Bronchial epithelial cell (primary cell): ENCODE measurements around the gene AIP. TPM values are rescaled to one million over a fixed set of nuclear protein-coding genes. Genes with fewer than 3 reads are reported as not detected.
A peak's percentile ranks its signal among the peaks of the same experiment; 100 is the strongest.

Experiments
- DNase-seq: peaks from one replicate; pipeline ENCODE4 v3.0.0-alpha.2; 2010; ENCODE audit warnings: low read depth
- FAIRE-seq: peaks from 2 replicates; lab custom pipeline; 2011; peaks lifted over from hg19 to GRCh38; lab: Jason Lieb, UNC
- H3K27me3 ChIP-seq: 2 replicates; pipeline ENCODE4 v1.5.1; 2011; ENCODE audit warnings: low read length; ENCODE audit not compliant: control insufficient read depth, insufficient read depth
- H3K36me3 ChIP-seq: 2 replicates; pipeline ENCODE4 v1.5.1; 2011; ENCODE audit warnings: low read length; ENCODE audit not compliant: control insufficient read depth, insufficient read depth
- H3K4me3 ChIP-seq: 2 replicates; pipeline ENCODE4 v1.5.1; 2011; ENCODE audit warnings: mild to moderate bottlenecking, low read depth, low read length, control low read depth
- CTCF ChIP-seq: IDR thresholded peaks from 2 replicates; pipeline ENCODE4 v1.5.1; 2011; ENCODE audit warnings: mild to moderate bottlenecking, moderate library complexity, low read length, control low read depth, inconsistent platforms; ENCODE audit not compliant: insufficient read depth, severe bottlenecking
- total RNA-seq: library from RNA; depleted of rRNA; stranded (reverse); fragments of >200 nt; gene quantifications from 2 replicates; pipeline ENCODE4 v1.2.1, GENCODE V29; 2014

The AIP gene
- total RNA-seq, 1 donor from 2014 or later, result 85.3 TPM

GRCh38 chr11:67528376-67528775, 45.5 kb downstream of the AIP start:
- FAIRE-seq (no peak), DNase-seq (no peak)
- Histone ChIP-seq H3K4me3 (no peak overlapping the region), H3K27me3 (no peaks in the 10 kb centered on the region), H3K36me3 (no peaks in the 10 kb centered on the region)
- no peak for TF ChIP-seq CTCF

DNA sequence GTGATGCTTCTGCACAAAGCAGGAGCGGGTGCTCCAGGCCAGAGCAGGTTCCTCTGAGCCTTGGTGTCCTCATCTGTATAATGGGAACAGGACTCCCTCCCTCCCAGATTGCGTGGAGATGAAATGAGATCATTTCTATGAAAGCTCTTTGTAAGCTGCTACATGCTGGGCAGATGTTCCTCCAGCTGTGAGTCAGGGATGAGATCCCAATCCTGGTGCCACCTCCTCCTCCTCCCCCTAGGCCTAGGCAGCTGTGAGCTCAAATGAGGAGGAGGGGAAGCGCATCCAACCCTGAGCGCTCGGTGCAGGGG, 47.4 kb downstream of the AIP start:
- DNase-seq, result no peak
- H3K27me3 ChIP-seq, result no peaks in the 10 kb centered on the region
- no peaks in the 10 kb centered on the region for H3K36me3 ChIP-seq
- H3K4me3 ChIP-seq, result no peak overlapping the region
- TF ChIP-seq CTCF, result no peak
- peak; percentile 72 for FAIRE-seq

- FAIRE-seq, result no peak
- no peaks in the 10 kb centered on the region for H3K36me3 ChIP-seq
- H3K4me3 ChIP-seq, result no peak overlapping the region
- no peaks in the 10 kb centered on the region for H3K27me3 ChIP-seq
- no peak for TF ChIP-seq CTCF
- no peak for DNase-seq
Measured at GRCh38 chr11:67532889-67533288, 50.1 kb downstream of the AIP start.

- H3K36me3 ChIP-seq, result no peaks in the 10 kb centered on the region
- DNase-seq (no peak), FAIRE-seq (no peak)
- H3K4me3 ChIP-seq, result no peak overlapping the region
- no peaks in the 10 kb centered on the region for H3K27me3 ChIP-seq
- TF ChIP-seq CTCF, result no peak
Measured at GRCh38 chr11:67534070-67534679, 51.3 kb downstream of the AIP start.

- Histone ChIP-seq H3K27me3 (no peaks in the 10 kb centered on the region), H3K4me3 (no peak overlapping the region), H3K36me3 (no peaks in the 10 kb centered on the region)
- DNase-seq (no peak), FAIRE-seq (no peak)
- no peak for TF ChIP-seq CTCF
Measured at GRCh38 chr11:67535561-67535960, 52.7 kb downstream of the AIP start.

- H3K27me3 ChIP-seq, result no peaks in the 10 kb centered on the region
- FAIRE-seq (no peak), DNase-seq (no peak)
- H3K4me3 ChIP-seq, result no peak overlapping the region
- TF ChIP-seq CTCF, result no peak
- H3K36me3 ChIP-seq, result no peaks in the 10 kb centered on the region
Measured at GRCh38 chr11:67538306-67538705, 55.5 kb downstream of the AIP start.
